Measurements from ENCODE around the gene SLC66A3.

- no peak for TF ChIP-seq CTCF (IDR thresholded peaks at IDR 0.05; ENCODE audit: low read length)
- no peak for TF ChIP-seq EZH2 (IDR thresholded peaks at IDR 0.05; ENCODE audit: borderline replicate concordance, low read length)
Measured at GRCh38 chr2:11133936-11134320, 21.3 kb upstream of the SLC66A3 start.

Data from OCI-LY1 (cell line).